Measurements from ENCODE around the gene NOTCH1. TPM values are rescaled to one million over a fixed set of nuclear protein-coding genes. Genes with fewer than 3 reads are reported as not detected.

The NOTCH1 gene
- polyA plus RNA-seq, 2 of the 4 experiments (the other 2 are of a cell fraction): 0.88 to 5.7 TPM

DNA sequence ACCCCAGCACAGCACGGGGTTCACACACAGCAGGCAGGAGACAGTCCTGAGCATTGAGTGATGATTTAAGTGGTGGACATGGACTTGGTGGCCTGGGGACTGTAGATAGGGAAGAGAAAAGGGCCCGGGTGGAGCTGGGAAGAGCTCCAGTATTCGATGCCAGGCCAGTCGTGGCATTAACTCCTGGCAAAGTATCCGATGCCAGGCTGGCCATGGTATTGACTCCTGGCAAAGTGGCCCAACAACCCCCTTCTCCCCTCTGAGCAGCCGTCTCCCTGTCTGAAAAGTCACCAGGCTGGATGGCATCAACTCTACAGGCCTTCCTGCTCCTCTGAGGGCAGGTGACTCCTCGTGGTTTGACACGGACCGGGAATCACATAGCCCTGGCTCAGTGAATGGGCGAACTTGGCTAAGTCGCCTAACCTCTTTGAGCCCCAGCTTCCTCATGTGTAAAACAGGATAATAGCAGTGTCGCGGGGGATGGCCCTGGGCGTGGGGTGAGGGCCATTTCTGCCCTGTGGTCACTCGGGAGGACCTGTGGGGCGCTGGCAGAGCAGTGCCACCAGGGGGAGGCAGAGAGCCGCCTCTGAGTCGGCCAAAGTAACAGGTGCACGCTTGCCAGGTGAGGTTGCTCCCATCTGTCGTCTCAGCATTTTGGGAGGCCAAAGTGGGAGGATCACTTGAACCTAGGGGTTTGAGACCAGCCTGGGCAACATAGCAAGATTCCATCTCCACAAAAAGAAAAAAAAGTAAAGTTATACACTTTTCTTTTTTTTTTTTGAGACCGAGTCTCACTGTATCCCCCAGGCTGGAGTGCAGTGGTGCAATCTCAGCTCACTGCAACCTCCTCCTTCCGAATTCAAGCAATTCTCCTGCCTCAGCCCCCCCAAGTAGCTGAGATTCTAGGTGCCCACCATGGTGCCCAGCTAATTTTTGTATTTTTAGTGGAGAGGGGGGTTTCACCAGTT, 57.3 kb downstream of the NOTCH1 start (continued):
- TF ChIP-seq SMC3 (IDR thresholded peaks at IDR 0.05) (peak; percentile 100), CTCF (IDR thresholded peaks at IDR 0.05) (peak; percentile 96), EHF (CRISPR knock-in tag; IDR thresholded peaks at IDR 0.05) (no peak), MAFK (IDR thresholded peaks at IDR 0.05; ENCODE audit: partially characterized antibody) (peak; percentile 71)
- TF ChIP-seq, protein P1, sequence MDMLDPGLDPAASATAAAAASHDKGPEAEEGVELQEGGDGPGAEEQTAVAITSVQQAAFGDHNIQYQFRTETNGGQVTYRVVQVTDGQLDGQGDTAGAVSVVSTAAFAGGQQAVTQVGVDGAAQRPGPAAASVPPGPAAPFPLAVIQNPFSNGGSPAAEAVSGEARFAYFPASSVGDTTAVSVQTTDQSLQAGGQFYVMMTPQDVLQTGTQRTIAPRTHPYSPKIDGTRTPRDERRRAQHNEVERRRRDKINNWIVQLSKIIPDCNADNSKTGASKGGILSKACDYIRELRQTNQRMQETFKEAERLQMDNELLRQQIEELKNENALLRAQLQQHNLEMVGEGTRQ (IDR thresholded peaks at IDR 0.05): no peak
- TF ChIP-seq, protein P2, sequence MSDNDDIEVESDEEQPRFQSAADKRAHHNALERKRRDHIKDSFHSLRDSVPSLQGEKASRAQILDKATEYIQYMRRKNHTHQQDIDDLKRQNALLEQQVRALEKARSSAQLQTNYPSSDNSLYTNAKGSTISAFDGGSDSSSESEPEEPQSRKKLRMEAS (IDR thresholded peaks at IDR 0.05): peak; percentile 41; the same call in 1 of the 2 replicates

- Histone ChIP-seq H3K4me3 (no peak overlapping the region), H3K4me1 (peaks cover 9% of the 10 kb centered on the region), H3K9me3 (no peaks in the 10 kb centered on the region), H3K4me2 (no peak overlapping the region), H3K27ac (no peak overlapping the region)
- 84% methylated on average over 5 of the region's 7 CpGs for WGBS (ENCODE audit: missing lambda C conversion rate)
- POLR2A ChIA-PET: no interaction called here
- CTCF ChIA-PET: interaction anchor here (0.6 to 9.1 kb wide), 46 partner anchors 8 to 242 kb away, joined by 3 to 776 read pairs (median 7); no protein-coding TSS in a partner anchor
- no peak for ATAC-seq
- no peak for DNase-seq (ENCODE audit: low read depth in 1 of 2, low spot score in 1 of 2)
- TF ChIP-seq SMC3 (IDR thresholded peaks at IDR 0.05) (no peak), MYC (IDR thresholded peaks at IDR 0.05; ENCODE audit: borderline replicate concordance, low read length) (no peak), CTCF (IDR thresholded peaks at IDR 0.05) (no peak), RFX5 (IDR thresholded peaks at IDR 0.05) (no peak), HEYL (CRISPR knock-in tag; IDR thresholded peaks at IDR 0.05) (no peak), CBX8 (IDR thresholded peaks at IDR 0.05) (no peak), NPAS2 (CRISPR knock-in tag; IDR thresholded peaks at IDR 0.05; ENCODE audit: borderline replicate concordance) (no peak), NFE2L2 (conservative IDR thresholded peaks at IDR 0.05; ENCODE audit: low read length) (no peak), MAFK (IDR thresholded peaks at IDR 0.05; ENCODE audit: partially characterized antibody) (no peak), ZFP36 (IDR thresholded peaks at IDR 0.05; ENCODE audit: borderline replicate concordance, partially characterized antibody) (no peak), TP53 (CRISPR knock-in tag; IDR thresholded peaks at IDR 0.05) (no peak), EHMT2 (IDR thresholded peaks at IDR 0.05; ENCODE audit: low read depth) (no peak), PHF8 (IDR thresholded peaks at IDR 0.05; ENCODE audit: borderline replicate concordance, low read depth) (no peak), BHLHE40 (IDR thresholded peaks at IDR 0.05; ENCODE audit: low read depth, low read length) (no peak), TFCP2L1 (CRISPR knock-in tag; IDR thresholded peaks at IDR 0.05) (no peak)
- TF ChIP-seq, protein P3, sequence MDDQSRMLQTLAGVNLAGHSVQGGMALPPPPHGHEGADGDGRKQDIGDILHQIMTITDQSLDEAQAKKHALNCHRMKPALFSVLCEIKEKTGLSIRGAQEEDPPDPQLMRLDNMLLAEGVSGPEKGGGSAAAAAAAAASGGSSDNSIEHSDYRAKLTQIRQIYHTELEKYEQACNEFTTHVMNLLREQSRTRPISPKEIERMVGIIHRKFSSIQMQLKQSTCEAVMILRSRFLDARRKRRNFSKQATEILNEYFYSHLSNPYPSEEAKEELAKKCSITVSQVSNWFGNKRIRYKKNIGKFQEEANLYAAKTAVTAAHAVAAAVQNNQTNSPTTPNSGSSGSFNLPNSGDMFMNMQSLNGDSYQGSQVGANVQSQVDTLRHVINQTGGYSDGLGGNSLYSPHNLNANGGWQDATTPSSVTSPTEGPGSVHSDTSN (IDR thresholded peaks at IDR 0.05): no peak
- TF ChIP-seq, protein P4, sequence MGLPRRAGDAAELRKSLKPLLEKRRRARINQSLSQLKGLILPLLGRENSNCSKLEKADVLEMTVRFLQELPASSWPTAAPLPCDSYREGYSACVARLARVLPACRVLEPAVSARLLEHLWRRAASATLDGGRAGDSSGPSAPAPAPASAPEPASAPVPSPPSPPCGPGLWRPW (IDR thresholded peaks at IDR 0.05): no peak
- TF ChIP-seq, protein P1 (IDR thresholded peaks at IDR 0.05): no peak
- no peak for FAIRE-seq
Measured at GRCh38 chr9:136487672-136488071, 58.2 kb downstream of the NOTCH1 start.
